Measurements from ENCODE around the gene MCTP2. TPM values are rescaled to one million over a fixed set of nuclear protein-coding genes. Genes with fewer than 3 reads are reported as not detected.

The MCTP2 gene
- total and polyA plus RNA-seq, 12 donors: 0.24 to 8.3 (median 0.89) TPM

DNA sequence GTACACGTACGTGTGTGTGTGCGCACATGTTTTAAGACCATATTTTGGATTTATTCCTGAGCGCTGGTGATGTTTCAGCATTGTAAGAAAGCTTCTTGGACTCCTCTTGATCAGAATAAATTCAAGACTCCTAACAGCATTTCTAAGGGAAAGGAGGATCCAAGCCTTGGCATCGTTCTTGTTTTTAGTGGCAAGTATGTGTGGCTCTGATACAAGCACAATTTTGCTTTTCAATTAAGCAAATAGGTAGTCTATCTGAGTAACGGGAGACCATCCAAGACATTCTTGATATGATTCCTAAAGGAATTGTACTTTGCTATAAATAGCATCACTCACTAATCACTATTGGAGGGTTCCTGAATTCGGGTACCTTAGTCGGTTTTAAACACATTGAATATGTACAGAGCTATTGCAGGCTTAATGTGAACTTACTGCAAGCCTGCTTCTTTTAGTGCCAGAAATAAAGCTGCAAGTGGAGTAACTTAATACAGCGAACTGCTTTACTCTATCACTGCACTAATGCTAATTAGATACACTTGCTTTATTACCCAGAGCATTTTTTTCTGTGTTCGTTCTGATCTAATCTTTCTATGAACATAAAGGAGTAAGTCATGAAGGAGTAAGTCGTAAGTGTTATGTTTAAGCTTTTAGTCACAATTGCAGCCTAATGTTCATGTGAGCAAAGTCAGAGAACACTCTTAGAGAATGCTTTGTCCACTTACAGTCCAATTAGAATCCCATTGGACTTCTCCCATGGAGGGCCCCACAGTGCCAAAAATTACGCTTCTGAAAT lies 186.3 kb downstream of the MCTP2 start:
- peaks cover 0 to 14% (median 0%) of the 10 kb centered on the region in 11 donors for H3K9me3 ChIP-seq
- TF ChIP-seq, protein P1, sequence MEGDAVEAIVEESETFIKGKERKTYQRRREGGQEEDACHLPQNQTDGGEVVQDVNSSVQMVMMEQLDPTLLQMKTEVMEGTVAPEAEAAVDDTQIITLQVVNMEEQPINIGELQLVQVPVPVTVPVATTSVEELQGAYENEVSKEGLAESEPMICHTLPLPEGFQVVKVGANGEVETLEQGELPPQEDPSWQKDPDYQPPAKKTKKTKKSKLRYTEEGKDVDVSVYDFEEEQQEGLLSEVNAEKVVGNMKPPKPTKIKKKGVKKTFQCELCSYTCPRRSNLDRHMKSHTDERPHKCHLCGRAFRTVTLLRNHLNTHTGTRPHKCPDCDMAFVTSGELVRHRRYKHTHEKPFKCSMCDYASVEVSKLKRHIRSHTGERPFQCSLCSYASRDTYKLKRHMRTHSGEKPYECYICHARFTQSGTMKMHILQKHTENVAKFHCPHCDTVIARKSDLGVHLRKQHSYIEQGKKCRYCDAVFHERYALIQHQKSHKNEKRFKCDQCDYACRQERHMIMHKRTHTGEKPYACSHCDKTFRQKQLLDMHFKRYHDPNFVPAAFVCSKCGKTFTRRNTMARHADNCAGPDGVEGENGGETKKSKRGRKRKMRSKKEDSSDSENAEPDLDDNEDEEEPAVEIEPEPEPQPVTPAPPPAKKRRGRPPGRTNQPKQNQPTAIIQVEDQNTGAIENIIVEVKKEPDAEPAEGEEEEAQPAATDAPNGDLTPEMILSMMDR (IDR thresholded peaks at IDR 0.05): no peak
- no peak overlapping the region for H3K27ac ChIP-seq
- intact Hi-C loops (cut with DNase I): loop anchor here in 1 of 10 donors (10.0 kb wide), 1 partner anchor 1917 kb away; the partner anchor contains the start of gene NR2F2
- H3K4me3 ChIP-seq: no peak overlapping the region
- DNase-seq: peak in 1 of 2 donors; percentile 4
- WGBS, 2 donors: 52 to 59% methylated on average over 12 of the region's 12 CpGs
- peaks cover 0 to 49% (median under 1%) of the 10 kb centered on the region in 7 donors for H3K27me3 ChIP-seq
- peak in 1 of 8 donors; percentile 25 for ATAC-seq
- H3K36me3 ChIP-seq: no peaks in the 10 kb centered on the region
- H3K4me1 ChIP-seq: peaks cover 0 to 9% (median 0%) of the 10 kb centered on the region in 9 donors

DNA sequence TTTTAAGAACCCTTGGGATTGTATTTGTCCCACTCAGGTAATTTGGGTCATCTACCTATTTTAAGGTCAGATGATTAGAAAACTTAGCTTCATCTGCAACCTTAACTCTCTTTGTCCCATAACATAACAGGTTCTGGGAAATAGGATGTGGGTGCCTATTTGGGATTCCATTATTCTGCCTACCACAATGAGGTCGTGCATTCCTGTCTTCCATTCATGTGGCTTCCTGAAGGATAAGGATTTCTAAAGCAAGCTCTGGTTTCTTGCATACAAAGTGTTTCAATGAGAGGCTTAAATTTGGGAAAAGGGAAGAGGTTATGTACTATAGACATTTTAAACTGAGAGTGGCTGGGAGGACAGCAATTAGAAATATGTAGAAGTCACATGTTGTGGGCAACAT lies 190.3 kb downstream of the MCTP2 start:
- DNase-seq (no peak), ATAC-seq (no peak)
- Histone ChIP-seq H3K27ac (no peak overlapping the region), H3K9me3 (peaks cover 0 to 14% (median 0%) of the 10 kb centered on the region in 11 donors), H3K4me1 (peaks cover 0 to 9% (median 0%) of the 10 kb centered on the region in 9 donors), H3K4me3 (no peak overlapping the region), H3K36me3 (no peaks in the 10 kb centered on the region), H3K27me3 (peaks cover 0 to 28% (median 0%) of the 10 kb centered on the region in 7 donors)
- WGBS, 2 donors: 32 to 43% methylated on average over 1 of the region's 1 CpG
- TF ChIP-seq, protein P1 (IDR thresholded peaks at IDR 0.05): no peak
- intact Hi-C loops (cut with DNase I): no loop called here

DNA sequence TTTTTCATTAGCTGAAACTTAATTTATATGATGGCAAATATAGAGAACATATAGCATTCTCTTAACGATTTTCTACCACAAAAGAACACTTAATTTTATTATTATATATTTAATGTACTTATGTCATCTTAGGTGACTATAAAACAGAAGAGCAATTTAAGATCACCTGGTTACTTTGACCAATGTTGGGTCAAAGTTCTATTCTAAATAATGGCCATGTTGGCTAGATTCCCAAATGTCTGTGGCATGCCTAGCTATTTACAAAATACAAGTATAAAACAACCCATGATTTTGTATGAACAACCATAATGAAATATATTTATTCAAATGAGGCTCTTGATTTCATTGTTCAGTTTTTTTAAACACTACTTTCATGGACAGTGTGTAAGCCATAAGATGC lies 200.9 kb downstream of the MCTP2 start:
- Histone ChIP-seq H3K9me3 (peaks cover 0 to 6% (median 0%) of the 10 kb centered on the region in 11 donors), H3K27ac (no peak overlapping the region), H3K27me3 (no peaks in the 10 kb centered on the region), H3K36me3 (no peaks in the 10 kb centered on the region), H3K4me3 (no peak overlapping the region), H3K4me1 (no peaks in the 10 kb centered on the region)
- intact Hi-C loops (cut with DNase I): no loop called here
- DNase-seq (no peak), ATAC-seq (no peak)
- TF ChIP-seq, protein P1 (IDR thresholded peaks at IDR 0.05): no peak
- 78 to 87% methylated on average over 1 of the region's 1 CpG for WGBS, 2 donors

DNA sequence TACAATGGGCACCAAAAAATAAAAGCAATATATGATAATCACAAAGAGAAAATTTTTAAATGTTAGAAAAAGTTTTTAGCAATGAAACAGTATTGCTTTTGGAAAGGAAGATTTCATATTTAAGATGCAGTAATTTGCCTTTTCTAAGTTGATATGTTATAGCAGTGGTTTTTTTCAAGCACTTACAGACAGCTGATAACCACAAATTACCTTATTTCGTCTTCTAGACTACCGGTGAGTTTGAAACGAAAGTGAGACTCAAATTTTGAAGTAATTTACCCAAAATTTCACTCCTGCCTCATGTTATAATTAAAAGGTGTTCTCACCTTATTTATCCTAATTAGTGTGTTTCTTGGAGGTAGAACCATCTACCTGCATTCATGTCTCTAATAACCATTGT lies 207.8 kb downstream of the MCTP2 start:
- Histone ChIP-seq H3K27ac (no peak overlapping the region), H3K36me3 (peaks cover 0 to 4% (median 0%) of the 10 kb centered on the region in 9 donors), H3K9me3 (peaks cover 0 to under 1% (median 0%) of the 10 kb centered on the region in 11 donors), H3K4me1 (no peaks in the 10 kb centered on the region), H3K4me3 (no peak overlapping the region), H3K27me3 (peaks cover 0 to 4% (median 0%) of the 10 kb centered on the region in 7 donors)
- intact Hi-C loops (cut with DNase I): no loop called here
- DNase-seq: no peak
- ATAC-seq: no peak
- TF ChIP-seq, protein P1 (IDR thresholded peaks at IDR 0.05): no peak
- WGBS, 2 donors: 86% methylated on average over 3 of the region's 3 CpGs

Data from heart right ventricle (tissue), 16 donors.